ENCODE measurements around the gene CTIF. TPM values are rescaled to one million over a fixed set of nuclear protein-coding genes. Genes with fewer than 3 reads are reported as not detected.

The CTIF gene
- total and polyA plus RNA-seq, 4 donors: 12.2 to 45.7 (median 32.6) TPM

GRCh38 chr18:48902023-48902855 lies 363.4 kb downstream of the CTIF start:
- WGBS, 2 donors: 31 to 38% methylated on average over 23 to 27 of the region's 27 CpGs
- no peaks in the 10 kb centered on the region for H3K27me3 ChIP-seq (ENCODE audit: control insufficient read depth in 3 of 3, insufficient read depth in 3 of 3, low read length in 2 of 3)
- H3K27ac ChIP-seq (ENCODE audit: low read depth in 1 of 2, low read length in 1 of 2): peak overlapping the region; percentile 24 to 86
- TF ChIP-seq CTCF (IDR thresholded peaks at IDR 0.05; ENCODE audit: control extremely low read depth, extremely low read depth): no peak
- H3K4me3 ChIP-seq: no peak overlapping the region
- peaks cover 8 to 19% (median 12%) of the 10 kb centered on the region in 5 donors for H3K4me1 ChIP-seq (ENCODE audit: control insufficient read depth in 5 of 5, insufficient read depth in 5 of 5, low read length in 5 of 5)
- H3K9ac ChIP-seq (ENCODE audit: insufficient read depth in 1 of 2, low read length in 2 of 2): peak overlapping the region in 1 of 2 donors; percentile 62
- ATAC-seq (ENCODE audit: insufficient read depth, low FRiP score): peak; percentile 76
- peaks cover 0 to 14% (median 2%) of the 10 kb centered on the region in 4 donors for H3K9me3 ChIP-seq (ENCODE audit: control insufficient read depth in 4 of 4, insufficient read depth in 3 of 4, low read length in 3 of 4)
- peak; percentile 95 to 97 (median 95) for DNase-seq
- no peaks in the 10 kb centered on the region for H3K36me3 ChIP-seq (ENCODE audit: control insufficient read depth in 4 of 4, insufficient read depth in 4 of 4, low read length in 4 of 4)

- DNase-seq (no peak), ATAC-seq (ENCODE audit: insufficient read depth, low FRiP score) (peak; percentile 37)
- Histone ChIP-seq H3K36me3 (ENCODE audit: control insufficient read depth in 4 of 4, insufficient read depth in 4 of 4, low read length in 4 of 4) (no peaks in the 10 kb centered on the region), H3K9me3 (ENCODE audit: control insufficient read depth in 4 of 4, insufficient read depth in 3 of 4, low read length in 3 of 4) (peaks cover 0 to 14% (median 2%) of the 10 kb centered on the region in 4 donors), H3K27ac (ENCODE audit: low read depth in 1 of 2, low read length in 1 of 2) (peak overlapping the region; percentile 24 to 86), H3K4me3 (no peak overlapping the region), H3K4me1 (ENCODE audit: control insufficient read depth in 5 of 5, insufficient read depth in 5 of 5, low read length in 5 of 5) (peaks cover 8 to 19% (median 12%) of the 10 kb centered on the region in 5 donors), H3K27me3 (ENCODE audit: control insufficient read depth in 3 of 3, insufficient read depth in 3 of 3, low read length in 2 of 3) (no peaks in the 10 kb centered on the region), H3K9ac (ENCODE audit: insufficient read depth in 1 of 2, low read length in 2 of 2) (no peak overlapping the region)
- 83 to 95% methylated on average over 8 of the region's 8 CpGs for WGBS, 2 donors
- no peak for TF ChIP-seq CTCF (IDR thresholded peaks at IDR 0.05; ENCODE audit: control extremely low read depth, extremely low read depth)
Observed at GRCh38 chr18:48902856-48903601, 364.2 kb downstream of the CTIF start.

GRCh38 chr18:48904091-48904490 lies 365.3 kb downstream of the CTIF start:
- H3K27me3 ChIP-seq (ENCODE audit: control insufficient read depth in 3 of 3, insufficient read depth in 3 of 3, low read length in 2 of 3): no peaks in the 10 kb centered on the region
- 96 to 97% methylated on average over 2 of the region's 2 CpGs for WGBS, 2 donors
- peaks cover 0 to 14% (median 2%) of the 10 kb centered on the region in 4 donors for H3K9me3 ChIP-seq (ENCODE audit: control insufficient read depth in 4 of 4, insufficient read depth in 3 of 4, low read length in 3 of 4)
- no peak overlapping the region for H3K27ac ChIP-seq (ENCODE audit: low read depth in 1 of 2, low read length in 1 of 2)
- H3K36me3 ChIP-seq (ENCODE audit: control insufficient read depth in 4 of 4, insufficient read depth in 4 of 4, low read length in 4 of 4): no peaks in the 10 kb centered on the region
- no peak for ATAC-seq (ENCODE audit: insufficient read depth, low FRiP score)
- H3K4me3 ChIP-seq: no peak overlapping the region
- no peak for TF ChIP-seq CTCF (IDR thresholded peaks at IDR 0.05; ENCODE audit: control extremely low read depth, extremely low read depth)
- no peak overlapping the region for H3K9ac ChIP-seq (ENCODE audit: insufficient read depth in 1 of 2, low read length in 2 of 2)
- DNase-seq: no peak
- H3K4me1 ChIP-seq (ENCODE audit: control insufficient read depth in 5 of 5, insufficient read depth in 5 of 5, low read length in 5 of 5): peaks cover 8 to 19% (median 12%) of the 10 kb centered on the region in 5 donors
